SK-MEL-5 (cell line): ENCODE data around the gene ACOT8. TPM values are rescaled to one million over a fixed set of nuclear protein-coding genes. Genes with fewer than 3 reads are reported as not detected.
A peak's percentile ranks its signal among the peaks of the same experiment; 100 is the strongest.
"Not testable (repeated sequence)": the region's sequence is repeated elsewhere in the genome, so short reads cannot be mapped to it uniquely, and the experiment has no call there.

Experiments used
- DNase-seq: peaks from one replicate; pipeline ENCODE4 v3.0.0-alpha.2; 2016; ENCODE audit warnings: low read depth, low spot score
- in situ Hi-C: cut with HindIII; loops from 2 replicates; pipeline ENCODE4 v1.10.0; 2016; ENCODE audit warnings: low sequenced_read_pairs, high pct_unique_total_duplicates, low pct_unique_long_range_greater_than_20kb
- total RNA-seq: library from RNA; depleted of rRNA; stranded (reverse); fragments of >200 nt; shearing (Covaris generic); gene quantifications from 2 replicates; pipeline ENCODE4 v1.2.3, GENCODE V29; 2014

ACOT8 gene
- total RNA-seq, 1 experiment from 2014 or later, result 49.4 TPM

GRCh38 chr20:45841407-45842129 lies 15.6 kb downstream of the ACOT8 start:
- no peak for DNase-seq
- in situ Hi-C loops, result no loop called here

GRCh38 chr20:45840700-45841198 lies 16.4 kb downstream of the ACOT8 start:
- in situ Hi-C loops, result no loop called here
- DNase-seq, result no peak

- in situ Hi-C loops, result no loop called here
These were observed 20.4 kb downstream of the ACOT8 start for GRCh38 chr20:45836841-45837240.

DNA sequence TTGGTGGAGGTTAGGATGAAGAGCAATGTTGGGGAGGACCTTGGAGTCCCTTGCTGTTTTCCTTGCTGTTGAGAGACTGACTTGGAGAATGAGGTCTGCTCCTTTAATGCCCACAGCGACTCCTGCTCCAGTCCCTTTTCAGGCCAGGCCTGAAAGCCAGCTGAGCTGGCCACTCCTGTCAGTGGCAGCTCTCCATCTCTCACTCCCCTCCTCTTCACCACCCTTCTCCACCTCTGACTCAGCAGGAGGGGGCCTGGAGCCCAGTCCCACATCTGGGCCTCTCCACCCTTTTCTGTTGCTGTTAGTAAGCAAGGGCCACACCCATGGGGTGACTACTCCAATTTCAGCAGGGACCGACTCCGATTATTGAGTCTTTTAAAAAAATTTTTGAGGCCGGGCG lies 21.4 kb downstream of the ACOT8 start:
- no peak for DNase-seq
- in situ Hi-C loops, result no loop called here

More at GRCh38 chr20:45836841-45837240, 20.4 kb downstream of the ACOT8 start:
- no peak for DNase-seq

DNA sequence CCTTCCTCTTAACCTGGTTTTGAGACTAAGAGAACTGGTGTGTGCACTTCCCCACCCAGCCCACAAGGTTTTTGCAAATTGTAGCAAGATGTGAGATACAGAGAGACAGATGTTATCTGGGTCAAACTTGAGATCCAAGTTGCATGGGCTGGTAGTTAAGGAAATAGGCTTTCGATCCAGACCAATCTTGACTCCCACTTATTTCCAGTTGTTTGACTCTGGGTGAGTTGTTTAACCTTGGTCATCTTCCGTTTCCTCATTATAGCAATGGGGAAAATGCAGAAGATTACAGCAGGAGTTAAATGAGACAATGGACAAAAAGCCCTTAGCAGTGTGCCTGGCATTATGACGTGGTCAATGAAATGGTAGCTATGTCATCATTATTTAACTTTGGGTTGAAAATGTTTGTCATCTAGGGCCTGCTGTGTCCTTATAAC lies 21.8 kb downstream of the ACOT8 start:
- no peak for DNase-seq

GRCh38 chr20:45834797-45835161 lies 22.4 kb downstream of the ACOT8 start:
- in situ Hi-C loops, result no loop called here

More for the DNA sequence above, 21.8 kb downstream of the ACOT8 start:
- in situ Hi-C loops, result no loop called here

GRCh38 chr20:45833883-45834796 lies 23.1 kb downstream of the ACOT8 start:
- in situ Hi-C loops, result no loop called here
- peak; percentile 60 for DNase-seq

More at GRCh38 chr20:45834797-45835161, 22.4 kb downstream of the ACOT8 start:
- DNase-seq, result no peak

- DNase-seq, result peak; percentile 77
- in situ Hi-C loops, result no loop called here
These were observed 23.9 kb downstream of the ACOT8 start, which contains the start of gene SNX21 for GRCh38 chr20:45833030-45833882. Gene SNX21, plus strand, starts transcription at chr20:45833799. Its CDS starts 121 bp downstream, at chr20:45833920.

GRCh38 chr20:45832619-45833018 lies 24.6 kb downstream of the ACOT8 start:
- no peak for DNase-seq
- in situ Hi-C loops, result no loop called here

GRCh38 chr20:45829673-45830106 lies 27.5 kb downstream of the ACOT8 start:
- DNase-seq, in situ Hi-C loops: not testable (repeated sequence)

- DNase-seq, result no peak
- in situ Hi-C loops, result no loop called here
These were observed 28.6 kb downstream of the ACOT8 start for GRCh38 chr20:45828589-45828988.

DNA sequence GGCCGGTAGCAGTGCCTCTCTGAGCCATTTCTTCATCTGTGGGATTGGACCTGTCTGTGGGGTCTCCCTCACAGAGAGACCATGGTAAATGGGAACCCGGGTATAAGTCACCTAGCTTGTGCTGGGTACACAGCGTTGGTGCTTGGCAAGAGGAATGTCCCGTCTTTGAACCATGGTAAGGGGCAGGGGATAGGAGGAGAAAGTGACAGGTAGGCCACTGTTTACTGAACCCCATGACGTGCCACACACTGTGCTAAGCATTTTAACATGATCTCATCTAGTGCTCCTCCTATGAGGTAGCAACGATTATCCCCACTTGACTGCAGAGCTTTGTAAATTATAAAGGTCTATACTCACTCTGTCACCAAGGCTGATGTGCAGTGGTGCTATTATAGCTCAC lies 29.5 kb downstream of the ACOT8 start:
- in situ Hi-C loops, result no loop called here

GRCh38 chr20:45827030-45827652 lies 30.1 kb downstream of the ACOT8 start, which contains the start of gene TNNC2:
Gene TNNC2, minus strand, starts transcription at chr20:45827312. Its CDS starts 64 bp downstream, at chr20:45827248.
- no peak for DNase-seq
- in situ Hi-C loops, result no loop called here

More for the DNA sequence above, 29.5 kb downstream of the ACOT8 start:
- DNase-seq, result no peak

DNA sequence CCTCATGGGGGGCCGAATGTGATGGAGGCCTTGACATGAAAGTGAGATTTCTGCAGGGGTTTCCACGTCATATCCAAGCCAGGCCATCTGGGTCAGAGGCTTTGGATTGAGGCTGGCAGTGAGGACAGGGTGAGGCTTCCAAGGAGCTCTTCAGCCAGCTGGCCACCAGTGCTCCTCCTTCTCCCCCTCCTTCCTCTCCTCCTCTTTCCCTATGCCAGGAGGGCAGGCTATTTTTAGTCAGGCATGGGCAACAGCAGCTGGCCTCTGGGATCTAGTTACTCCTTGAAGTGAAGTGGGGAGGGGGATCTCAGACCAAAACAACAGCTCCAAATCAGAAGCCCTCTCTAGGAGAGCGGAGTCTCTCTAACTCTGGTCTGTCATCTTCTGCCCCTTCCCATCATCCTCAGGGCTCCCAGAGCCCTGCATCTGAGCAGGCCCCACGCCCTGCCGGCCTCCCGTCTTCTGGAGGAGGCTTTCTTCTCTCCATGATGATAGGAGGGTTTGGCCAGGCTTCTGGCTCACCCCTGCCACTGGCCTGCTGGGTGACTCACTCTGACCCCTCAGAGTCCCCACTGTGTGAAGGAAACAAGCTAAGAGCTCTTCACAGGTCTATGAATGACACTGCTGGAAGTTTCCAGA lies 30.7 kb downstream of the ACOT8 start:
- no peak for DNase-seq

GRCh38 chr20:45823949-45824835 lies 33.0 kb downstream of the ACOT8 start:
- in situ Hi-C loops, result no loop called here
- DNase-seq, result no peak

More for the DNA sequence above, 30.7 kb downstream of the ACOT8 start:
- in situ Hi-C loops, result no loop called here
